ENCODE results near the gene PTPN6. TPM values are rescaled to one million over a fixed set of nuclear protein-coding genes. Genes with fewer than 3 reads are reported as not detected.
A peak's percentile ranks its signal among the peaks of the same experiment; 100 is the strongest.

Gene PTPN6
- total and polyA plus RNA-seq, 2 of the 4 experiments (the other 2 are of a cell fraction) = under 0.01 to 0.14 TPM

DNA sequence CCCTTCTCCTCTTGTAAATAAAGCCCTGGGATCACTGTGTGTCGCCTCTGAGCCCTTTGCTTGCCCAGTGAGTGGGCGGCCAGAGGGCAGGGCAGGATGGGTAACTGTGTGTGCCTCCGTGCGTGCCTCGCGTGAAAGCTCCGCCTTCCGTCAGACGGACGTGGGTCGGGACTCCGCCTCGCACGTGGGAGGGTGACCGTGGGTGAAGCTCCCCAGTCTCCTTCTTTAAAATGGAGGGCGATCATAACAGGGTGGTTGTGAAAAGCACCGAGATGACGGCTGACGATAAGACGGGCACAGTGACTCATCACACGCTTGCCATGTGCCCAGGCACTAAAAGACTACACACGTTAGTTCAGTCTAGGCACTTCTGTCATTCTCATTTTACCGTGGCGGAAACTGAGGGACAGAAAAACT is 10.1 kb downstream of the PTPN6 start:
- 0 out of 2 replicates have a peak, but pooled peaks have one; percentile 4 for TF ChIP-seq FOS (IDR thresholded peaks at IDR 0.05; ENCODE audit: low read depth, low read length)
- TF ChIP-seq, protein P1, sequence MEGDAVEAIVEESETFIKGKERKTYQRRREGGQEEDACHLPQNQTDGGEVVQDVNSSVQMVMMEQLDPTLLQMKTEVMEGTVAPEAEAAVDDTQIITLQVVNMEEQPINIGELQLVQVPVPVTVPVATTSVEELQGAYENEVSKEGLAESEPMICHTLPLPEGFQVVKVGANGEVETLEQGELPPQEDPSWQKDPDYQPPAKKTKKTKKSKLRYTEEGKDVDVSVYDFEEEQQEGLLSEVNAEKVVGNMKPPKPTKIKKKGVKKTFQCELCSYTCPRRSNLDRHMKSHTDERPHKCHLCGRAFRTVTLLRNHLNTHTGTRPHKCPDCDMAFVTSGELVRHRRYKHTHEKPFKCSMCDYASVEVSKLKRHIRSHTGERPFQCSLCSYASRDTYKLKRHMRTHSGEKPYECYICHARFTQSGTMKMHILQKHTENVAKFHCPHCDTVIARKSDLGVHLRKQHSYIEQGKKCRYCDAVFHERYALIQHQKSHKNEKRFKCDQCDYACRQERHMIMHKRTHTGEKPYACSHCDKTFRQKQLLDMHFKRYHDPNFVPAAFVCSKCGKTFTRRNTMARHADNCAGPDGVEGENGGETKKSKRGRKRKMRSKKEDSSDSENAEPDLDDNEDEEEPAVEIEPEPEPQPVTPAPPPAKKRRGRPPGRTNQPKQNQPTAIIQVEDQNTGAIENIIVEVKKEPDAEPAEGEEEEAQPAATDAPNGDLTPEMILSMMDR (conservative IDR thresholded peaks at IDR 0.05; ENCODE audit: low read depth, low read length) = no peak
- Histone ChIP-seq H2BK15ac (ENCODE audit: low read depth, low read length) (no peak overlapping the region; the same call in 2 of the 3 replicates), H4K5ac (ENCODE audit: low read depth, low read length) (peak overlapping the region; percentile 89), H3K4me1 (ENCODE audit: control insufficient read depth, insufficient read depth, low read length) (peaks cover 5% of the 10 kb centered on the region; the same call in 1 of the 2 replicates), H2AFZ (replicated peaks; ENCODE audit: low read length, poor library complexity) (peak overlapping the region; percentile 88), H3K4me3 (ENCODE audit: insufficient read depth, low read depth, low read length) (no peak overlapping the region), H3K23ac (ENCODE audit: low read depth, low read length) (no peak overlapping the region), H3K56ac (ENCODE audit: extremely low read depth, insufficient read depth, low read length) (no peak overlapping the region), H3K9me3 (ENCODE audit: control insufficient read depth, insufficient read depth, low read length) (no peaks in the 10 kb centered on the region), H3K36me3 (ENCODE audit: control insufficient read depth, insufficient read depth, low read length) (peaks cover 15% of the 10 kb centered on the region), H2BK5ac (ENCODE audit: low read depth, low read length, poor library complexity, severe bottlenecking) (no peak overlapping the region), H3K4ac (ENCODE audit: low read depth, low read length) (peak overlapping the region; percentile 79), H2AK9ac (replicated peaks; ENCODE audit: low read depth, low read length, poor library complexity) (peak overlapping the region; percentile 53), H3K27ac (ENCODE audit: insufficient read depth, low read length) (no peak overlapping the region), H4K8ac (ENCODE audit: low read depth in 2 of 2, low read length in 2 of 2) (peak overlapping the region; percentile 96; a peak in 3 of 4 replicates), H3K27me3 (ENCODE audit: control insufficient read depth, insufficient read depth, low read length) (no peaks in the 10 kb centered on the region), H4K91ac (ENCODE audit: insufficient read depth, low read depth, low read length) (peak overlapping the region; percentile 78; the same call in 1 of the 2 replicates), H2BK120ac (ENCODE audit: low read depth, low read length) (no peak overlapping the region), H4K20me1 (ENCODE audit: insufficient read depth, low read length) (no peaks in the 10 kb centered on the region), H3K14ac (replicated peaks; ENCODE audit: low read depth, low read length) (no peak overlapping the region), H3K9ac (ENCODE audit: low read depth, low read length) (no peak overlapping the region), H2BK20ac (ENCODE audit: low read depth, low read length) (0 out of 2 replicates have a peak overlapping the region, but pooled peaks have one; percentile 32), H3K4me2 (ENCODE audit: low read depth, low read length) (no peak overlapping the region), H3K18ac (ENCODE audit: low read depth, low read length) (no peak overlapping the region), H3K9me1 (ENCODE audit: insufficient read depth, low read length) (no peaks in the 10 kb centered on the region), H2AK5ac (ENCODE audit: low read depth, low read length) (peak overlapping the region; percentile 66), H3K79me1 (ENCODE audit: low read depth in 1 of 2, low read length in 2 of 2) (0 out of 4 replicates have a peak, but pooled peaks cover 0 to under 1% of the 10 kb centered on the region in 2 experiments)
- ChIA-PET POLR2A (ENCODE audit: unreplicated experiment) (interaction anchor here (0.5 kb wide), 1 partner anchor 33 kb away, joined by 3 read pairs; no protein-coding TSS in a partner anchor), CTCF (interaction anchor here (0.9 to 1.7 kb wide), 4 partner anchors 9 to 152 kb away, joined by 3 to 4 read pairs (median 3); partner anchors contain the start of genes C12orf57, C1RL and RNU7-1)
- ATAC-seq (ENCODE audit: low read depth) (no peak), DNase-seq (no peak)
- intact Hi-C loops (cut with micrococcal nuclease) (no loop called here), in situ Hi-C loops (cut with MboI; ENCODE audit: low sequenced_read_pairs) (loop anchor here (5.0 kb wide), 1 partner anchor 94 kb away; the partner anchor contains the start of gene TPI1), dilution Hi-C loops (cut with HindIII; ENCODE audit: low sequenced_read_pairs, unreplicated experiment) (no loop called here)
- no TSS peak for BruUV-seq (replicated peaks)
- WGBS, 2 experiments (ENCODE audit: extremely low coverage in 2 of 2, insufficient read length in 1 of 2) = 85% methylated on average over 19 of the region's 24 CpGs; no CpG with 5 or more reads in 1 of the 2 experiments
